MM.1S (cell line): ENCODE data around the gene LRRC49.

ENCODE experiments used
- EZH2 ChIP-seq: fragments of 300-600 bp; sonication (generic); optimal IDR thresholded peaks from 2 replicates; pipeline ENCODE3; 2017; ENCODE audit warnings: low read depth, mild to moderate bottlenecking, antibody characterized with exemption, low read length, mixed read lengths
- EZH2phosphoT487 ChIP-seq: fragments of 300-600 bp; sonication (generic); IDR thresholded peaks from 2 replicates; pipeline ENCODE4 v1.6.1; 2018; ENCODE audit warnings: antibody characterized with exemption, low read length
- TF ChIP-seq, protein P1 (sequence below): fragments of 300-600 bp; sonication (generic); IDR thresholded peaks from 2 replicates; pipeline ENCODE4 v1.5.1; 2016; ENCODE audit warnings: antibody characterized with exemption, low read length, mixed read lengths

DNA sequence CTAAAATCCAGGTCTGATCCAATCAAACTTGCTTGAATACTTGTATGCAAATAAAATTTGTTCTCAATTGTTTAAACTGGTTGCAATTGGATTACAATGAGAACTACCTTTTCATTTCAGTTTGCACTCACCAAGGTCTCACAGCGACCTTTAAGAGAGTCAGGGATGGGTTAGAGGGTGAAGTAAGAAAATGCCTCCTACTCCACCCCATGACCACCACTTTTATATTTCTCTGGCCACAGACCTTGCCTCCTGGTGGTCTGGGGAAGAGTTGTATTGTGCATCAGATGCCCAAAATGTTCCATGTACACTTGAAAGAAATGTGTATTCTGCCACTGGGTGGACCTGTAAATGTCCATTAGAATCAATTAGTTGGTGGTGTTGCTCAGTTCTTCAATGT is 206.3 kb downstream of the LRRC49 start:
- TF ChIP-seq, protein P1, sequence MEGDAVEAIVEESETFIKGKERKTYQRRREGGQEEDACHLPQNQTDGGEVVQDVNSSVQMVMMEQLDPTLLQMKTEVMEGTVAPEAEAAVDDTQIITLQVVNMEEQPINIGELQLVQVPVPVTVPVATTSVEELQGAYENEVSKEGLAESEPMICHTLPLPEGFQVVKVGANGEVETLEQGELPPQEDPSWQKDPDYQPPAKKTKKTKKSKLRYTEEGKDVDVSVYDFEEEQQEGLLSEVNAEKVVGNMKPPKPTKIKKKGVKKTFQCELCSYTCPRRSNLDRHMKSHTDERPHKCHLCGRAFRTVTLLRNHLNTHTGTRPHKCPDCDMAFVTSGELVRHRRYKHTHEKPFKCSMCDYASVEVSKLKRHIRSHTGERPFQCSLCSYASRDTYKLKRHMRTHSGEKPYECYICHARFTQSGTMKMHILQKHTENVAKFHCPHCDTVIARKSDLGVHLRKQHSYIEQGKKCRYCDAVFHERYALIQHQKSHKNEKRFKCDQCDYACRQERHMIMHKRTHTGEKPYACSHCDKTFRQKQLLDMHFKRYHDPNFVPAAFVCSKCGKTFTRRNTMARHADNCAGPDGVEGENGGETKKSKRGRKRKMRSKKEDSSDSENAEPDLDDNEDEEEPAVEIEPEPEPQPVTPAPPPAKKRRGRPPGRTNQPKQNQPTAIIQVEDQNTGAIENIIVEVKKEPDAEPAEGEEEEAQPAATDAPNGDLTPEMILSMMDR = no peak
- TF ChIP-seq EZH2 (no peak), EZH2phosphoT487 (no peak)
